Activated T-cell treated with anti-CD3 and anti-CD28 coated beads for 24 hours (primary cell): ENCODE measurements around the gene FAM118B.
A peak's percentile ranks its signal among the peaks of the same experiment; 100 is the strongest.
"Not testable (repeated sequence)": the region's sequence is repeated elsewhere in the genome, so short reads cannot be mapped to it uniquely, and the experiment has no call there.

Source experiments
- DNase-seq: peaks from one replicate; pipeline ENCODE4 v3.0.0-alpha.2; 2020; ENCODE audit warnings: low read depth

Gene FAM118B

GRCh38 chr11:126277322-126277721 is 65.7 kb downstream of the FAM118B start:
- DNase-seq: no peak

GRCh38 chr11:126277780-126278179 is 66.2 kb downstream of the FAM118B start:
- DNase-seq: no peak

GRCh38 chr11:126279191-126279590 is 67.6 kb downstream of the FAM118B start:
- DNase-seq: no peak

GRCh38 chr11:126280595-126280994 is 69.0 kb downstream of the FAM118B start:
- DNase-seq: no peak

GRCh38 chr11:126281245-126281644 is 69.7 kb downstream of the FAM118B start:
- DNase-seq: no peak

GRCh38 chr11:126281666-126282175 is 70.1 kb downstream of the FAM118B start:
- no peak for DNase-seq

GRCh38 chr11:126282361-126282735 is 70.8 kb downstream of the FAM118B start:
- peak; percentile 30 for DNase-seq

GRCh38 chr11:126282736-126283591 is 71.4 kb downstream of the FAM118B start, which contains the start of gene TIRAP:
TSS of gene TIRAP (plus strand) at chr11:126283093. CDS start at chr11:126290895, 7,802 bp downstream.
- peak; percentile 30 for DNase-seq

- DNase-seq: peak; percentile 83
Measured at GRCh38 chr11:126284829-126285228, 73.2 kb downstream of the FAM118B start.

GRCh38 chr11:126288237-126288636 is 76.7 kb downstream of the FAM118B start:
- no peak for DNase-seq

GRCh38 chr11:126290887-126291286 is 79.3 kb downstream of the FAM118B start:
- no peak for DNase-seq

- DNase-seq: no peak
Measured at GRCh38 chr11:126293726-126294125, 82.1 kb downstream of the FAM118B start.

- no peak for DNase-seq
Measured at GRCh38 chr11:126297004-126297403, 85.4 kb downstream of the FAM118B start.

GRCh38 chr11:126303623-126304456 is 92.3 kb downstream of the FAM118B start, which contains the start of gene DCPS:
TSS of gene DCPS (plus strand) at chr11:126304060. CDS start at chr11:126304081, 21 bp downstream.
- DNase-seq: peak; percentile 85

- DNase-seq: no peak
Measured at GRCh38 chr11:126304457-126305075, 93.0 kb downstream of the FAM118B start.

- no peak for DNase-seq
Measured at GRCh38 chr11:126305699-126306098, 94.1 kb downstream of the FAM118B start.

- no peak for DNase-seq
Measured at GRCh38 chr11:126307706-126308105, 96.1 kb downstream of the FAM118B start.

- no peak for DNase-seq
Measured at GRCh38 chr11:126308271-126308671, 96.7 kb downstream of the FAM118B start.

GRCh38 chr11:126308771-126309170 is 97.2 kb downstream of the FAM118B start:
- not testable (repeated sequence) for DNase-seq

- peak; percentile 48 for DNase-seq
Measured at GRCh38 chr11:126310200-126310991, 98.8 kb downstream of the FAM118B start.

- no peak for DNase-seq
Measured at GRCh38 chr11:126310992-126311310, 99.4 kb downstream of the FAM118B start.
